ENCODE results near the gene PDE8B.

DNA sequence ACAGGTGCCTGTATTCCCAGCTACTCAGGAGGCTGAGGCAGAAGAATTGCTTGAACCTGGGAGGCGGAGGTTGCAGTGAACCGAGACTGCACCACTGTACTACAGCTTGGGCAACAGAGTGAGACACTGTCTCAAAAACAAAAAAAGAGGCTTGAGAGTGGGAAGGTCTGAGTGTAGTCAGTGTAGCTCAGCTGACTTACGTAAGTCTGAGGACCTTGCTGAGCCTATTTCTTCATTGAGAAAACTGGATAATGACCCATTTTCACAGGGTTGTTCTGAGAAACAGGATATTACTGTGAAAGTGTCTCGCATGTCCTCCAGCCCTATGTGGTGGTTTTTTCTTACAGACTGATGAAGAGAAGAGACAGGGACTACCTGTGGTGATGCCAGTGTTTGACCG is 214.9 kb downstream of the PDE8B start:
- TF ChIP-seq, protein P1, sequence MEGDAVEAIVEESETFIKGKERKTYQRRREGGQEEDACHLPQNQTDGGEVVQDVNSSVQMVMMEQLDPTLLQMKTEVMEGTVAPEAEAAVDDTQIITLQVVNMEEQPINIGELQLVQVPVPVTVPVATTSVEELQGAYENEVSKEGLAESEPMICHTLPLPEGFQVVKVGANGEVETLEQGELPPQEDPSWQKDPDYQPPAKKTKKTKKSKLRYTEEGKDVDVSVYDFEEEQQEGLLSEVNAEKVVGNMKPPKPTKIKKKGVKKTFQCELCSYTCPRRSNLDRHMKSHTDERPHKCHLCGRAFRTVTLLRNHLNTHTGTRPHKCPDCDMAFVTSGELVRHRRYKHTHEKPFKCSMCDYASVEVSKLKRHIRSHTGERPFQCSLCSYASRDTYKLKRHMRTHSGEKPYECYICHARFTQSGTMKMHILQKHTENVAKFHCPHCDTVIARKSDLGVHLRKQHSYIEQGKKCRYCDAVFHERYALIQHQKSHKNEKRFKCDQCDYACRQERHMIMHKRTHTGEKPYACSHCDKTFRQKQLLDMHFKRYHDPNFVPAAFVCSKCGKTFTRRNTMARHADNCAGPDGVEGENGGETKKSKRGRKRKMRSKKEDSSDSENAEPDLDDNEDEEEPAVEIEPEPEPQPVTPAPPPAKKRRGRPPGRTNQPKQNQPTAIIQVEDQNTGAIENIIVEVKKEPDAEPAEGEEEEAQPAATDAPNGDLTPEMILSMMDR (IDR thresholded peaks at IDR 0.05) = no peak
- TF ChIP-seq POLR2AphosphoS5 (IDR thresholded peaks at IDR 0.05) = no peak
